NB4 (cell line): Measurements from ENCODE around the gene MCM5.

Experiments
- DNase-seq: peaks from one replicate; pipeline ENCODE4 v3.0.0; 2010; ENCODE audit warnings: low read depth
- H3K4me3 ChIP-seq: one replicate; pipeline ENCODE4 v1.5.1; 2011; ENCODE audit warnings: mild to moderate bottlenecking, low read depth, low read length, moderate library complexity
- MAX ChIP-seq: IDR thresholded peaks from 2 replicates; pipeline ENCODE4 v1.6.1; 2011; ENCODE audit warnings: low read depth, low read length
- MYC ChIP-seq: IDR thresholded peaks from 2 replicates; pipeline ENCODE4 v1.6.1; 2011; ENCODE audit warnings: low read depth, low read length
- POLR2A ChIP-seq: IDR thresholded peaks from 2 replicates; pipeline ENCODE4 v1.6.1; 2011; ENCODE audit warnings: mild to moderate bottlenecking; ENCODE audit not compliant: insufficient read length; ENCODE audit errors: extremely low read depth
- TF ChIP-seq, protein P1 (sequence below): IDR thresholded peaks from one replicate; pipeline ENCODE4 v1.5.1; 2012; ENCODE audit warnings: low read depth, low read length

The MCM5 gene

GRCh38 chr22:35418731-35419130, 18.8 kb downstream of the MCM5 start:
- TF ChIP-seq POLR2A (no peak), MAX (no peak), MYC (no peak)
- TF ChIP-seq, protein P1, sequence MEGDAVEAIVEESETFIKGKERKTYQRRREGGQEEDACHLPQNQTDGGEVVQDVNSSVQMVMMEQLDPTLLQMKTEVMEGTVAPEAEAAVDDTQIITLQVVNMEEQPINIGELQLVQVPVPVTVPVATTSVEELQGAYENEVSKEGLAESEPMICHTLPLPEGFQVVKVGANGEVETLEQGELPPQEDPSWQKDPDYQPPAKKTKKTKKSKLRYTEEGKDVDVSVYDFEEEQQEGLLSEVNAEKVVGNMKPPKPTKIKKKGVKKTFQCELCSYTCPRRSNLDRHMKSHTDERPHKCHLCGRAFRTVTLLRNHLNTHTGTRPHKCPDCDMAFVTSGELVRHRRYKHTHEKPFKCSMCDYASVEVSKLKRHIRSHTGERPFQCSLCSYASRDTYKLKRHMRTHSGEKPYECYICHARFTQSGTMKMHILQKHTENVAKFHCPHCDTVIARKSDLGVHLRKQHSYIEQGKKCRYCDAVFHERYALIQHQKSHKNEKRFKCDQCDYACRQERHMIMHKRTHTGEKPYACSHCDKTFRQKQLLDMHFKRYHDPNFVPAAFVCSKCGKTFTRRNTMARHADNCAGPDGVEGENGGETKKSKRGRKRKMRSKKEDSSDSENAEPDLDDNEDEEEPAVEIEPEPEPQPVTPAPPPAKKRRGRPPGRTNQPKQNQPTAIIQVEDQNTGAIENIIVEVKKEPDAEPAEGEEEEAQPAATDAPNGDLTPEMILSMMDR: no peak
- no peak for DNase-seq
- H3K4me3 ChIP-seq: no peak overlapping the region

GRCh38 chr22:35419756-35420155, 19.8 kb downstream of the MCM5 start:
- TF ChIP-seq MYC (no peak), POLR2A (no peak), MAX (no peak)
- TF ChIP-seq, protein P1: no peak
- no peak for DNase-seq
- no peak overlapping the region for H3K4me3 ChIP-seq

- TF ChIP-seq, protein P1: no peak
- TF ChIP-seq MAX: no peak
- no peak for TF ChIP-seq MYC
- no peak for TF ChIP-seq POLR2A
- no peak for DNase-seq
- no peak overlapping the region for H3K4me3 ChIP-seq
Observed at GRCh38 chr22:35421121-35421520, 21.2 kb downstream of the MCM5 start.

- no peak for DNase-seq
- TF ChIP-seq, protein P1: no peak
- H3K4me3 ChIP-seq: no peak overlapping the region
Observed at GRCh38 chr22:35422145-35422544, 22.2 kb downstream of the MCM5 start.

DNA sequence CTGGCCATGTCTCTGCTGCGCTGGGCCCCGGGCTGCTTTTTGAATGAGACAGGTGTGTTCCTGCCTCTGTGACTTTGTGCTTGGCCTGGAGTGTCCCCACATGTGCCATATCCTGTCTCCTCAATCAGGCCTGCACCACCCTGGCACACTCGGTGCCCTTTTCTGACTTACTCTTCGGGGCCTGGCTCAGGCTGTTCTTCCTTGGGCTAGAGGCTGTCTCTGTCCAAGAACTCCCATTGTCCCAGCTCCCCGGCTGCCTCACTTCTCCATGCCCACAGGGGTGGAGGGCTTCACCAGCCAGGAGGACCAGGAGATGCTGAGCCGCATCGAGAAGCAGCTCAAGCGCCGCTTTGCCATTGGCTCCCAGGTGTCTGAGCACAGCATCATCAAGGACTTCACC, 23.0 kb downstream of the MCM5 start:
- no peak overlapping the region for H3K4me3 ChIP-seq
- TF ChIP-seq, protein P1: no peak
- TF ChIP-seq MYC: no peak
- no peak for TF ChIP-seq MAX
- TF ChIP-seq POLR2A: no peak

DNA sequence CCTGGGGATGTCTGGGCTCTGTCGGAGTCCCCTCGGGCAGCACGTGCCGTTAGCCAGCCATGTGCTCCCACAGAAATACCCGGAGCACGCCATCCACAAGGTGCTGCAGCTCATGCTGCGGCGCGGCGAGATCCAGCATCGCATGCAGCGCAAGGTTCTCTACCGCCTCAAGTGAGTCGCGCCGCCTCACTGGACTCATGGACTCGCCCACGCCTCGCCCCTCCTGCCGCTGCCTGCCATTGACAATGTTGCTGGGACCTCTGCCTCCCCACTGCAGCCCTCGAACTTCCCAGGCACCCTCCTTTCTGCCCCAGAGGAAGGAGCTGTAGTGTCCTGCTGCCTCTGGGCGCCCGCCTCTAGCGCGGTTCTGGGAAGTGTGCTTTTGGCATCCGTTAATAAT, 24.1 kb downstream of the MCM5 start:
- TF ChIP-seq POLR2A (no peak), MYC (no peak), MAX (no peak)
- TF ChIP-seq, protein P1: no peak
- DNase-seq: no peak
- H3K4me3 ChIP-seq: no peak overlapping the region

More for the DNA sequence above, 23.0 kb downstream of the MCM5 start:
- DNase-seq: no peak
